Measurements from ENCODE around the gene POU3F1.

DNA sequence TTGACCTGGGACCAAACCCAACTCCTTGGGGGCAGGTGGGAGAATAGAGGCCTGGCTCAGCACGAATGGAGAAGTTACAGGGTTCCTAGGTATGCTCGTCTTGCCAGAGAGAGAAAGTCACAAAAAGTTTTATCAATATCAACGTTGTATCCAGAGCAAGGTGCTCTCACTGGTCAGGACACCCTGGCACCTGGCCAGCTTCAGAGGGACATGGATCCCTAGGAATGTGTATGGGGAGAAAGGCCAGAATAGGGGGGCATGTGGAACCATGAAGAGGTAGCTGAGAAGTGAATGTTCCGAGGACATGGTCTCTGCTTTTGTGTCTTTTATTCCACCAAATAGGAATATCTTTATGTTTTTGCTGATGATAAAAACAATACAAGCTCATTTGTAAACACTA lies 9.4 kb upstream of the POU3F1 start:
- TF ChIP-seq, protein P1, sequence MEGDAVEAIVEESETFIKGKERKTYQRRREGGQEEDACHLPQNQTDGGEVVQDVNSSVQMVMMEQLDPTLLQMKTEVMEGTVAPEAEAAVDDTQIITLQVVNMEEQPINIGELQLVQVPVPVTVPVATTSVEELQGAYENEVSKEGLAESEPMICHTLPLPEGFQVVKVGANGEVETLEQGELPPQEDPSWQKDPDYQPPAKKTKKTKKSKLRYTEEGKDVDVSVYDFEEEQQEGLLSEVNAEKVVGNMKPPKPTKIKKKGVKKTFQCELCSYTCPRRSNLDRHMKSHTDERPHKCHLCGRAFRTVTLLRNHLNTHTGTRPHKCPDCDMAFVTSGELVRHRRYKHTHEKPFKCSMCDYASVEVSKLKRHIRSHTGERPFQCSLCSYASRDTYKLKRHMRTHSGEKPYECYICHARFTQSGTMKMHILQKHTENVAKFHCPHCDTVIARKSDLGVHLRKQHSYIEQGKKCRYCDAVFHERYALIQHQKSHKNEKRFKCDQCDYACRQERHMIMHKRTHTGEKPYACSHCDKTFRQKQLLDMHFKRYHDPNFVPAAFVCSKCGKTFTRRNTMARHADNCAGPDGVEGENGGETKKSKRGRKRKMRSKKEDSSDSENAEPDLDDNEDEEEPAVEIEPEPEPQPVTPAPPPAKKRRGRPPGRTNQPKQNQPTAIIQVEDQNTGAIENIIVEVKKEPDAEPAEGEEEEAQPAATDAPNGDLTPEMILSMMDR (IDR thresholded peaks at IDR 0.05), result no peak
- no peak for TF ChIP-seq POLR2A (IDR thresholded peaks at IDR 0.05)

Data from Peyer's patch (tissue), 4 donors.